Measurements from ENCODE around the gene NTSR1. TPM values are rescaled to one million over a fixed set of nuclear protein-coding genes. Genes with fewer than 3 reads are reported as not detected.

NTSR1 gene
- total and polyA plus RNA-seq, 2 experiments from 2014 or later = 0.15 to 1.4 TPM

DNA sequence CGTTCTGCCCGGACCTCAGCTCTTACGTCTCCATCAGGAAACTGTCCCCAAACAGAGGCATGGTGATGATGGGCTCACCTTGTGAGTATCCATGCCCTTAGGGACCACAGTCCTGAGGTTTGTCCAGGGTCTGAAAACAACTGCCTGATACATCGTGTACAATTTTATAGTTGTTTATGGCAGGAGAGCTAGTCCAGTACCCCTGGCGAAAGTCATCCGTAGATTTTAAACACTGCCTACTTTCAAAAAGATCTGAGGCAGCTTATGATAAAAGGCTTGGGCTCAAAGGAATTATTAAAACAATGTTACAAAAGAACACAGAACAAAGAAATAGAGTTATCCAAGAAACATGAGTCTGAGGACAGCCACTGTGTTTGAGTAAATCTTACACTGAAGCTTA, 14.0 kb downstream of the NTSR1 start:
- Mint-ChIP-seq H3K27me3 (ENCODE audit: insufficient read depth, low read depth, poor library complexity) (peaks cover 5% of the 10 kb centered on the region), H3K4me1 (no peaks in the 10 kb centered on the region)
- H3K4me3 ChIP-seq = no peak overlapping the region

More for the DNA sequence above, 14.0 kb downstream of the NTSR1 start:
- peaks cover 3% of the 10 kb centered on the region; the same call in 2 of the 3 replicates for H3K36me3 Mint-ChIP-seq (ENCODE audit: low read depth)
- 0 out of 2 replicates have a peak, but pooled peaks cover 3% of the 10 kb centered on the region for H3K36me3 ChIP-seq (ENCODE audit: insufficient read depth)
- peaks cover 27% of the 10 kb centered on the region for H3K9me3 Mint-ChIP-seq
- ATAC-seq = no peak
- no peak overlapping the region for H3K4me2 ChIP-seq
- no peaks in the 10 kb centered on the region for H3K79me2 ChIP-seq (replicated peaks; ENCODE audit: insufficient read depth)
- TF ChIP-seq POLR2AphosphoS5 (IDR thresholded peaks at IDR 0.05; ENCODE audit: low read depth) = no peak
- no peak for TF ChIP-seq EZH2 (IDR thresholded peaks at IDR 0.05; ENCODE audit: low read depth, unreplicated experiment)
- TF ChIP-seq ZNF114 (CRISPR knock-in tag; IDR thresholded peaks at IDR 0.05) = no peak
- TF ChIP-seq STAT1 (IDR thresholded peaks at IDR 0.05; ENCODE audit: unreplicated experiment) = no peak
- TF ChIP-seq, protein P1, sequence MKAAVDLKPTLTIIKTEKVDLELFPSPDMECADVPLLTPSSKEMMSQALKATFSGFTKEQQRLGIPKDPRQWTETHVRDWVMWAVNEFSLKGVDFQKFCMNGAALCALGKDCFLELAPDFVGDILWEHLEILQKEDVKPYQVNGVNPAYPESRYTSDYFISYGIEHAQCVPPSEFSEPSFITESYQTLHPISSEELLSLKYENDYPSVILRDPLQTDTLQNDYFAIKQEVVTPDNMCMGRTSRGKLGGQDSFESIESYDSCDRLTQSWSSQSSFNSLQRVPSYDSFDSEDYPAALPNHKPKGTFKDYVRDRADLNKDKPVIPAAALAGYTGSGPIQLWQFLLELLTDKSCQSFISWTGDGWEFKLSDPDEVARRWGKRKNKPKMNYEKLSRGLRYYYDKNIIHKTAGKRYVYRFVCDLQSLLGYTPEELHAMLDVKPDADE (IDR thresholded peaks at IDR 0.05) = no peak
- TF ChIP-seq, protein P2, sequence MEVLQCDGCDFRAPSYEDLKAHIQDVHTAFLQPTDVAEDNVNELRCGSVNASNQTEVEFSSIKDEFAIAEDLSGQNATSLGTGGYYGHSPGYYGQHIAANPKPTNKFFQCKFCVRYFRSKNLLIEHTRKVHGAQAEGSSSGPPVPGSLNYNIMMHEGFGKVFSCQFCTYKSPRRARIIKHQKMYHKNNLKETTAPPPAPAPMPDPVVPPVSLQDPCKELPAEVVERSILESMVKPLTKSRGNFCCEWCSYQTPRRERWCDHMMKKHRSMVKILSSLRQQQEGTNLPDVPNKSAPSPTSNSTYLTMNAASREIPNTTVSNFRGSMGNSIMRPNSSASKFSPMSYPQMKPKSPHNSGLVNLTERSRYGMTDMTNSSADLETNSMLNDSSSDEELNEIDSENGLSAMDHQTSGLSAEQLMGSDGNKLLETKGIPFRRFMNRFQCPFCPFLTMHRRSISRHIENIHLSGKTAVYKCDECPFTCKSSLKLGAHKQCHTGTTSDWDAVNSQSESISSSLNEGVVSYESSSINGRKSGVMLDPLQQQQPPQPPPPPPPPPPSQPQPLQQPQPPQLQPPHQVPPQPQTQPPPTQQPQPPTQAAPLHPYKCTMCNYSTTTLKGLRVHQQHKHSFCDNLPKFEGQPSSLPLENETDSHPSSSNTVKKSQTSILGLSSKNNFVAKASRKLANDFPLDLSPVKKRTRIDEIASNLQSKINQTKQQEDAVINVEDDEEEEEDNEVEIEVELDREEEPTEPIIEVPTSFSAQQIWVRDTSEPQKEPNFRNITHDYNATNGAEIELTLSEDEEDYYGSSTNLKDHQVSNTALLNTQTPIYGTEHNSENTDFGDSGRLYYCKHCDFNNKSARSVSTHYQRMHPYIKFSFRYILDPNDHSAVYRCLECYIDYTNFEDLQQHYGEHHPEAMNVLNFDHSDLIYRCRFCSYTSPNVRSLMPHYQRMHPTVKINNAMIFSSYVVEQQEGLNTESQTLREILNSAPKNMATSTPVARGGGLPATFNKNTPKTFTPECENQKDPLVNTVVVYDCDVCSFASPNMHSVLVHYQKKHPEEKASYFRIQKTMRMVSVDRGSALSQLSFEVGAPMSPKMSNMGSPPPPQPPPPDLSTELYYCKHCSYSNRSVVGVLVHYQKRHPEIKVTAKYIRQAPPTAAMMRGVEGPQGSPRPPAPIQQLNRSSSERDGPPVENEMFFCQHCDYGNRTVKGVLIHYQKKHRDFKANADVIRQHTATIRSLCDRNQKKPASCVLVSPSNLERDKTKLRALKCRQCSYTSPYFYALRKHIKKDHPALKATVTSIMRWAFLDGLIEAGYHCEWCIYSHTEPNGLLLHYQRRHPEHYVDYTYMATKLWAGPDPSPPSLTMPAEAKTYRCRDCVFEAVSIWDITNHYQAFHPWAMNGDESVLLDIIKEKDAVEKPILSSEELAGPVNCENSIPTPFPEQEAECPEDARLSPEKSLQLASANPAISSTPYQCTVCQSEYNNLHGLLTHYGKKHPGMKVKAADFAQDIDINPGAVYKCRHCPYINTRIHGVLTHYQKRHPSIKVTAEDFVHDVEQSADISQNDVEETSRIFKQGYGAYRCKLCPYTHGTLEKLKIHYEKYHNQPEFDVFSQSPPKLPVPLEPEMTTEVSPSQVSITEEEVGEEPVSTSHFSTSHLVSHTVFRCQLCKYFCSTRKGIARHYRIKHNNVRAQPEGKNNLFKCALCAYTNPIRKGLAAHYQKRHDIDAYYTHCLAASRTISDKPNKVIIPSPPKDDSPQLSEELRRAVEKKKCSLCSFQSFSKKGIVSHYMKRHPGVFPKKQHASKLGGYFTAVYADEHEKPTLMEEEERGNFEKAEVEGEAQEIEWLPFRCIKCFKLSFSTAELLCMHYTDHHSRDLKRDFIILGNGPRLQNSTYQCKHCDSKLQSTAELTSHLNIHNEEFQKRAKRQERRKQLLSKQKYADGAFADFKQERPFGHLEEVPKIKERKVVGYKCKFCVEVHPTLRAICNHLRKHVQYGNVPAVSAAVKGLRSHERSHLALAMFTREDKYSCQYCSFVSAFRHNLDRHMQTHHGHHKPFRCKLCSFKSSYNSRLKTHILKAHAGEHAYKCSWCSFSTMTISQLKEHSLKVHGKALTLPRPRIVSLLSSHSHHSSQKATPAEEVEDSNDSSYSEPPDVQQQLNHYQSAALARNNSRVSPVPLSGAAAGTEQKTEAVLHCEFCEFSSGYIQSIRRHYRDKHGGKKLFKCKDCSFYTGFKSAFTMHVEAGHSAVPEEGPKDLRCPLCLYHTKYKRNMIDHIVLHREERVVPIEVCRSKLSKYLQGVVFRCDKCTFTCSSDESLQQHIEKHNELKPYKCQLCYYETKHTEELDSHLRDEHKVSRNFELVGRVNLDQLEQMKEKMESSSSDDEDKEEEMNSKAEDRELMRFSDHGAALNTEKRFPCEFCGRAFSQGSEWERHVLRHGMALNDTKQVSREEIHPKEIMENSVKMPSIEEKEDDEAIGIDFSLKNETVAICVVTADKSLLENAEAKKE (CRISPR knock-in tag; IDR thresholded peaks at IDR 0.05) = no peak
- TF ChIP-seq, protein P3, sequence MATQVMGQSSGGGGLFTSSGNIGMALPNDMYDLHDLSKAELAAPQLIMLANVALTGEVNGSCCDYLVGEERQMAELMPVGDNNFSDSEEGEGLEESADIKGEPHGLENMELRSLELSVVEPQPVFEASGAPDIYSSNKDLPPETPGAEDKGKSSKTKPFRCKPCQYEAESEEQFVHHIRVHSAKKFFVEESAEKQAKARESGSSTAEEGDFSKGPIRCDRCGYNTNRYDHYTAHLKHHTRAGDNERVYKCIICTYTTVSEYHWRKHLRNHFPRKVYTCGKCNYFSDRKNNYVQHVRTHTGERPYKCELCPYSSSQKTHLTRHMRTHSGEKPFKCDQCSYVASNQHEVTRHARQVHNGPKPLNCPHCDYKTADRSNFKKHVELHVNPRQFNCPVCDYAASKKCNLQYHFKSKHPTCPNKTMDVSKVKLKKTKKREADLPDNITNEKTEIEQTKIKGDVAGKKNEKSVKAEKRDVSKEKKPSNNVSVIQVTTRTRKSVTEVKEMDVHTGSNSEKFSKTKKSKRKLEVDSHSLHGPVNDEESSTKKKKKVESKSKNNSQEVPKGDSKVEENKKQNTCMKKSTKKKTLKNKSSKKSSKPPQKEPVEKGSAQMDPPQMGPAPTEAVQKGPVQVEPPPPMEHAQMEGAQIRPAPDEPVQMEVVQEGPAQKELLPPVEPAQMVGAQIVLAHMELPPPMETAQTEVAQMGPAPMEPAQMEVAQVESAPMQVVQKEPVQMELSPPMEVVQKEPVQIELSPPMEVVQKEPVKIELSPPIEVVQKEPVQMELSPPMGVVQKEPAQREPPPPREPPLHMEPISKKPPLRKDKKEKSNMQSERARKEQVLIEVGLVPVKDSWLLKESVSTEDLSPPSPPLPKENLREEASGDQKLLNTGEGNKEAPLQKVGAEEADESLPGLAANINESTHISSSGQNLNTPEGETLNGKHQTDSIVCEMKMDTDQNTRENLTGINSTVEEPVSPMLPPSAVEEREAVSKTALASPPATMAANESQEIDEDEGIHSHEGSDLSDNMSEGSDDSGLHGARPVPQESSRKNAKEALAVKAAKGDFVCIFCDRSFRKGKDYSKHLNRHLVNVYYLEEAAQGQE (IDR thresholded peaks at IDR 0.05; ENCODE audit: unreplicated experiment) = no peak
- TF ChIP-seq ZNF331 (CRISPR knock-in tag; IDR thresholded peaks at IDR 0.05; ENCODE audit: low read depth) = no peak
- TF ChIP-seq, protein P4, sequence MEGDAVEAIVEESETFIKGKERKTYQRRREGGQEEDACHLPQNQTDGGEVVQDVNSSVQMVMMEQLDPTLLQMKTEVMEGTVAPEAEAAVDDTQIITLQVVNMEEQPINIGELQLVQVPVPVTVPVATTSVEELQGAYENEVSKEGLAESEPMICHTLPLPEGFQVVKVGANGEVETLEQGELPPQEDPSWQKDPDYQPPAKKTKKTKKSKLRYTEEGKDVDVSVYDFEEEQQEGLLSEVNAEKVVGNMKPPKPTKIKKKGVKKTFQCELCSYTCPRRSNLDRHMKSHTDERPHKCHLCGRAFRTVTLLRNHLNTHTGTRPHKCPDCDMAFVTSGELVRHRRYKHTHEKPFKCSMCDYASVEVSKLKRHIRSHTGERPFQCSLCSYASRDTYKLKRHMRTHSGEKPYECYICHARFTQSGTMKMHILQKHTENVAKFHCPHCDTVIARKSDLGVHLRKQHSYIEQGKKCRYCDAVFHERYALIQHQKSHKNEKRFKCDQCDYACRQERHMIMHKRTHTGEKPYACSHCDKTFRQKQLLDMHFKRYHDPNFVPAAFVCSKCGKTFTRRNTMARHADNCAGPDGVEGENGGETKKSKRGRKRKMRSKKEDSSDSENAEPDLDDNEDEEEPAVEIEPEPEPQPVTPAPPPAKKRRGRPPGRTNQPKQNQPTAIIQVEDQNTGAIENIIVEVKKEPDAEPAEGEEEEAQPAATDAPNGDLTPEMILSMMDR (conservative IDR thresholded peaks at IDR 0.05; ENCODE audit: low read depth in 2 of 2) = no peak
- H3K4me1 ChIP-seq (ENCODE audit: insufficient read depth) = no peaks in the 10 kb centered on the region
- H3K9me2 ChIP-seq (ENCODE audit: insufficient read depth) = no peaks in the 10 kb centered on the region
- no peak overlapping the region for H3K27ac ChIP-seq (ENCODE audit: low read depth)
- no peaks in the 10 kb centered on the region for H3K27me3 ChIP-seq (ENCODE audit: insufficient read depth)
- no peak for DNase-seq (ENCODE audit: low spot score)
- no peak overlapping the region for H2AFZ ChIP-seq
- no peaks in the 10 kb centered on the region for H3F3A ChIP-seq (replicated peaks; ENCODE audit: low read depth)
- no peaks in the 10 kb centered on the region for H4K20me1 ChIP-seq (replicated peaks; ENCODE audit: insufficient read depth)
- H3K4me3 Mint-ChIP-seq = no peak overlapping the region
- H3K27ac Mint-ChIP-seq = no peak overlapping the region

All from GM23338 (cell line).